Measurements from ENCODE around the gene CA10.

The CA10 gene

DNA sequence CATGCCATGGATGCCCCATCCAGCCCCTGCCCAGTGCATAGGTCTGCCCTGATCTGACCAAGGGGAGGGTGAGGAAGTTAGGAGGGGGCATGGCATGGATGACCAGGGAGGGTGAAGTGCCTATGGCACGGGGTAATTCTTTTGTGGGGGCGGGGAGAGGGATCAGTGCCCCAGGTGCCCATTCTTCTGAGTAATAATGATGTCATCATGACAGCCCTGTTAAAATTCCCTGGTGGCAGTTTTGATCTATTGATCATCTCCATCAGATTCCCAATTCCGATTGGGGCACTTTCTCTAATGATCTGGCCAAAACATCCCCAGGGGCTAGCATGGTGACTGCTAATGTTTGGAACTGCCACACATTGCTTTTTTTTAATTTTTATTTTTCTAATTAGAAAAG is 506.0 kb downstream of the CA10 start:
- no peaks in the 10 kb centered on the region for H3K27me3 ChIP-seq (ENCODE audit: insufficient read depth, low read length)
- H3K9me2 ChIP-seq (ENCODE audit: low read depth, low read length) = no peaks in the 10 kb centered on the region
- H3K4me3 ChIP-seq (ENCODE audit: low read depth, low read length, poor library complexity, severe bottlenecking) = no peak overlapping the region
- H2AFZ ChIP-seq (ENCODE audit: low read length) = no peak overlapping the region
- H3K4me2 ChIP-seq (ENCODE audit: low read length) = no peak overlapping the region
- H3K4me1 ChIP-seq (ENCODE audit: insufficient read depth, low read length, severe bottlenecking) = no peaks in the 10 kb centered on the region
- no peaks in the 10 kb centered on the region for H4K20me1 ChIP-seq (ENCODE audit: insufficient read depth, low read length)
- H3K36me3 ChIP-seq (ENCODE audit: insufficient read depth, low read length) = no peaks in the 10 kb centered on the region
- no peak overlapping the region for H3K27ac ChIP-seq (ENCODE audit: low read depth, low read length, poor library complexity, severe bottlenecking)
- TF ChIP-seq, protein P1, sequence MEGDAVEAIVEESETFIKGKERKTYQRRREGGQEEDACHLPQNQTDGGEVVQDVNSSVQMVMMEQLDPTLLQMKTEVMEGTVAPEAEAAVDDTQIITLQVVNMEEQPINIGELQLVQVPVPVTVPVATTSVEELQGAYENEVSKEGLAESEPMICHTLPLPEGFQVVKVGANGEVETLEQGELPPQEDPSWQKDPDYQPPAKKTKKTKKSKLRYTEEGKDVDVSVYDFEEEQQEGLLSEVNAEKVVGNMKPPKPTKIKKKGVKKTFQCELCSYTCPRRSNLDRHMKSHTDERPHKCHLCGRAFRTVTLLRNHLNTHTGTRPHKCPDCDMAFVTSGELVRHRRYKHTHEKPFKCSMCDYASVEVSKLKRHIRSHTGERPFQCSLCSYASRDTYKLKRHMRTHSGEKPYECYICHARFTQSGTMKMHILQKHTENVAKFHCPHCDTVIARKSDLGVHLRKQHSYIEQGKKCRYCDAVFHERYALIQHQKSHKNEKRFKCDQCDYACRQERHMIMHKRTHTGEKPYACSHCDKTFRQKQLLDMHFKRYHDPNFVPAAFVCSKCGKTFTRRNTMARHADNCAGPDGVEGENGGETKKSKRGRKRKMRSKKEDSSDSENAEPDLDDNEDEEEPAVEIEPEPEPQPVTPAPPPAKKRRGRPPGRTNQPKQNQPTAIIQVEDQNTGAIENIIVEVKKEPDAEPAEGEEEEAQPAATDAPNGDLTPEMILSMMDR (IDR thresholded peaks at IDR 0.05; ENCODE audit: low read length) = no peak
- TF ChIP-seq EZH2 (IDR thresholded peaks at IDR 0.05; ENCODE audit: borderline replicate concordance, low read length) = no peak
- no peak overlapping the region for H3K9ac ChIP-seq (ENCODE audit: low read length)
- H3F3A ChIP-seq (ENCODE audit: insufficient read depth, low read length) = no peaks in the 10 kb centered on the region
- no peaks in the 10 kb centered on the region for H3K9me3 ChIP-seq (ENCODE audit: low read length)
- H3K79me2 ChIP-seq (ENCODE audit: insufficient read depth, low read length) = no peaks in the 10 kb centered on the region

DNA sequence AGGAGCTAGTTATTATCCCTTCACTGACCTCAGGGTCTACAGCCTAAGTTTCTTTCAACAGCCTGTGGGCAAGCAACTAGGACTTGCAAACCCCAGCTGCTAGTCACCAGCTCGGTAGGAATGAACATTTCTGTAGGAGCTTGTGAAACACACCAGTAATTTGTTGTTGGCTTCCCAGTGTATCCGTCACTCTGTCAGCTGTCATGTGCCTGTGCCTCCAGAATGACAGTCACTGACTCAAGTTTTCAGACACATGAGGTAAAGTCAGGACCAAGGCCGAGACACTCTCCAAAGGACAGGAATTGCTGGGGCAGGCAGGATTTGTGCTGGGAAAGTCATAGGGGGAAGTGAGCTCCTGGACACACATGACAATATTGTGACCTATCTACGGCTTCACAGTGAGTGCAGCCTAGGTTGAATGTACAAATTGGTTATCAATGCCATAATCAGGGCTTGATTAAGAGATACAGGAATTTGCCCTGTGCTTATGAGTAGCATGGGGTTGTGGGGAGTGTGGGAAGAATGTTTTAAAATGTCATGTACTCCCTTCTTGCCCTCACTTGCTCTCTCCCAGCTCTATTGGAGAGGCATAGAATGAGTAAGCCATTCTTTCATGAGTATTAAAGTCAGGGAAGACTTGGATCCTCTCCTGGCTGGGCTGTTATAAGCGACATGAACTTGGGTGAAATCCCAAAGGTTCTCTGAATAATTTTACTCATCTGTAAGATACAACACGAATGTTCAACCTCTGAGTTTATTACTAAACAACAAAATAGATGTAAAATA is 506.8 kb downstream of the CA10 start:
- no peaks in the 10 kb centered on the region for H3K9me2 ChIP-seq (ENCODE audit: low read depth, low read length)
- H4K20me1 ChIP-seq (ENCODE audit: insufficient read depth, low read length) = no peaks in the 10 kb centered on the region
- H3K4me2 ChIP-seq (ENCODE audit: low read length) = no peak overlapping the region
- no peaks in the 10 kb centered on the region for H3K79me2 ChIP-seq (ENCODE audit: insufficient read depth, low read length)
- no peak overlapping the region for H3K27ac ChIP-seq (ENCODE audit: low read depth, low read length, poor library complexity, severe bottlenecking)
- H3K4me1 ChIP-seq (ENCODE audit: insufficient read depth, low read length, severe bottlenecking) = no peaks in the 10 kb centered on the region
- H3K36me3 ChIP-seq (ENCODE audit: insufficient read depth, low read length) = no peaks in the 10 kb centered on the region
- no peak overlapping the region for H3K9ac ChIP-seq (ENCODE audit: low read length)
- H3F3A ChIP-seq (ENCODE audit: insufficient read depth, low read length) = no peaks in the 10 kb centered on the region
- H3K27me3 ChIP-seq (ENCODE audit: insufficient read depth, low read length) = no peaks in the 10 kb centered on the region
- no peak overlapping the region for H3K4me3 ChIP-seq (ENCODE audit: low read depth, low read length, poor library complexity, severe bottlenecking)
- H2AFZ ChIP-seq (ENCODE audit: low read length) = no peak overlapping the region
- no peaks in the 10 kb centered on the region for H3K9me3 ChIP-seq (ENCODE audit: low read length)
- no peak for TF ChIP-seq EZH2 (IDR thresholded peaks at IDR 0.05; ENCODE audit: borderline replicate concordance, low read length)
- TF ChIP-seq, protein P1 (IDR thresholded peaks at IDR 0.05; ENCODE audit: low read length) = no peak

DNA sequence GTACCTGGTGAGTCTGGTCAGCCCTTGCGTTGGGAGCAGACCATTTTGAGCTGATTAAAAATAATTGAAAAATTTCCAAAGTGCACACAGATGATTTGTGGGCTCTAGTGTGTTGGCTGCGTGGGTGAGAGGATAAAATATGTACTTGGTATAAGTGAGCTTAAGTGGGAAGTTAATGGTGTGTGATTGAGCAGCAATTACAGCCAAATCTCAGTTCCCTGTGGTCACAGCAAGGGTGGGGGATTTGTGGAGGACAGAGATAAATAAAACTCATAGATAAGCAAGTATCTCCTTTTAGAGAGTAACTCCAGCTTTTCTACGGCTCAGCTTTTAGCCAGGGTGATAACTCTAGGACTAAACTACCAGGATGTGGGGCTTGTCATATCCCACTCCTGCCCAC is 507.7 kb downstream of the CA10 start:
- Histone ChIP-seq H3K79me2 (ENCODE audit: insufficient read depth, low read length) (no peaks in the 10 kb centered on the region), H3K4me1 (ENCODE audit: insufficient read depth, low read length, severe bottlenecking) (no peaks in the 10 kb centered on the region), H3K9ac (ENCODE audit: low read length) (no peak overlapping the region)

DNA sequence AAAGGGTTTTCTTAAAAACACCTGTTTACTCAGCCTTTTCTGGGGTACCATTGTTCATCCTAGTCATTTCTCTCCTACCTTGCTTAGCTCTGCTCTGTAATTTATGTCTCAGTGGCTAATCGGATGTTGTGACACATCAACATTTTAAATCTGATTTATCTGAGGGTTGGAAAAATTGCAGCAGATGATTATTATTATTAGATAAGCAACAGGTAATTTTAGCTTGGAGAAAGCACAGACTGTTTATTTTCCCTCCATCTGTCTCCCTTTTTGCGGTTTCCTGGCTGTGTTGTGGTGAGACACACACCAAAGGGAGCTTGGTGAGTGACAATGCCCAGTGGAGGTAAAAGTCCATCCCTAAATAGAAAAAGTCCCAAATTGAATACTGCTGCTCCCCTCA is 508.3 kb downstream of the CA10 start:
- no peaks in the 10 kb centered on the region for H3K9me2 ChIP-seq (ENCODE audit: low read depth, low read length)
- no peak overlapping the region for H3K27ac ChIP-seq (ENCODE audit: low read depth, low read length, poor library complexity, severe bottlenecking)
- H3K36me3 ChIP-seq (ENCODE audit: insufficient read depth, low read length) = no peaks in the 10 kb centered on the region
- H3K4me1 ChIP-seq (ENCODE audit: insufficient read depth, low read length, severe bottlenecking) = no peaks in the 10 kb centered on the region
- no peaks in the 10 kb centered on the region for H3K27me3 ChIP-seq (ENCODE audit: insufficient read depth, low read length)
- H3F3A ChIP-seq (ENCODE audit: insufficient read depth, low read length) = no peaks in the 10 kb centered on the region
- H3K9me3 ChIP-seq (ENCODE audit: low read length) = no peaks in the 10 kb centered on the region
- H2AFZ ChIP-seq (ENCODE audit: low read length) = no peak overlapping the region
- no peak overlapping the region for H3K4me3 ChIP-seq (ENCODE audit: low read depth, low read length, poor library complexity, severe bottlenecking)
- H3K9ac ChIP-seq (ENCODE audit: low read length) = no peak overlapping the region
- H4K20me1 ChIP-seq (ENCODE audit: insufficient read depth, low read length) = no peaks in the 10 kb centered on the region
- TF ChIP-seq EZH2 (IDR thresholded peaks at IDR 0.05; ENCODE audit: borderline replicate concordance, low read length) = no peak
- TF ChIP-seq, protein P1 (IDR thresholded peaks at IDR 0.05; ENCODE audit: low read length) = no peak
- H3K79me2 ChIP-seq (ENCODE audit: insufficient read depth, low read length) = no peaks in the 10 kb centered on the region
- H3K4me2 ChIP-seq (ENCODE audit: low read length) = no peak overlapping the region

More for the DNA sequence above, 507.7 kb downstream of the CA10 start:
- Histone ChIP-seq H3K9me3 (ENCODE audit: low read length) (no peaks in the 10 kb centered on the region), H3K4me2 (ENCODE audit: low read length) (no peak overlapping the region), H3K27ac (ENCODE audit: low read depth, low read length, poor library complexity, severe bottlenecking) (no peak overlapping the region), H3F3A (ENCODE audit: insufficient read depth, low read length) (no peaks in the 10 kb centered on the region), H4K20me1 (ENCODE audit: insufficient read depth, low read length) (no peaks in the 10 kb centered on the region), H3K4me3 (ENCODE audit: low read depth, low read length, poor library complexity, severe bottlenecking) (no peak overlapping the region), H3K36me3 (ENCODE audit: insufficient read depth, low read length) (no peaks in the 10 kb centered on the region), H3K9me2 (ENCODE audit: low read depth, low read length) (no peaks in the 10 kb centered on the region), H3K27me3 (ENCODE audit: insufficient read depth, low read length) (no peaks in the 10 kb centered on the region), H2AFZ (ENCODE audit: low read length) (no peak overlapping the region)
- no peak for TF ChIP-seq EZH2 (IDR thresholded peaks at IDR 0.05; ENCODE audit: borderline replicate concordance, low read length)
